Activated naive CD8-positive, alpha-beta T cell treated with anti-CD3 and anti-CD28 coated beads, Interleukin-2, amount 50 U/mL, for 24 hours (primary cell): ENCODE data around the gene COLEC12.

Source experiments
- ATAC-seq: fragments of 150-1000 bp; cut with Tn5 transposase; one replicate; pipeline ENCODE4 v1.10.0; 2021
- DNase-seq: peaks from one replicate; pipeline ENCODE4 v3.0.0; 2021
- H3K27ac Mint-ChIP-seq: one replicate; pipeline ENCODE4 v1.8.0; 2021; ENCODE audit warnings: mild to moderate bottlenecking, mixed read lengths
- H3K27me3 Mint-ChIP-seq: one replicate; pipeline ENCODE4 v1.8.0; 2021; ENCODE audit warnings: mixed read lengths
- H3K36me3 Mint-ChIP-seq: one replicate; pipeline ENCODE4 v1.8.0; 2021; ENCODE audit warnings: low read depth, mixed read lengths
- H3K4me1 Mint-ChIP-seq: one replicate; pipeline ENCODE4 v1.8.0; 2021; ENCODE audit warnings: mixed read lengths
- H3K4me3 Mint-ChIP-seq: one replicate; pipeline ENCODE4 v1.8.0; 2021; ENCODE audit warnings: mild to moderate bottlenecking, moderate library complexity, mixed read lengths
- H3K9me3 Mint-ChIP-seq: one replicate; pipeline ENCODE4 v1.8.0; 2021; ENCODE audit warnings: mixed read lengths

Gene COLEC12

GRCh38 chr18:369224-370015 lies 131.1 kb downstream of the COLEC12 start:
- H3K9me3 Mint-ChIP-seq = no peaks in the 10 kb centered on the region

DNA sequence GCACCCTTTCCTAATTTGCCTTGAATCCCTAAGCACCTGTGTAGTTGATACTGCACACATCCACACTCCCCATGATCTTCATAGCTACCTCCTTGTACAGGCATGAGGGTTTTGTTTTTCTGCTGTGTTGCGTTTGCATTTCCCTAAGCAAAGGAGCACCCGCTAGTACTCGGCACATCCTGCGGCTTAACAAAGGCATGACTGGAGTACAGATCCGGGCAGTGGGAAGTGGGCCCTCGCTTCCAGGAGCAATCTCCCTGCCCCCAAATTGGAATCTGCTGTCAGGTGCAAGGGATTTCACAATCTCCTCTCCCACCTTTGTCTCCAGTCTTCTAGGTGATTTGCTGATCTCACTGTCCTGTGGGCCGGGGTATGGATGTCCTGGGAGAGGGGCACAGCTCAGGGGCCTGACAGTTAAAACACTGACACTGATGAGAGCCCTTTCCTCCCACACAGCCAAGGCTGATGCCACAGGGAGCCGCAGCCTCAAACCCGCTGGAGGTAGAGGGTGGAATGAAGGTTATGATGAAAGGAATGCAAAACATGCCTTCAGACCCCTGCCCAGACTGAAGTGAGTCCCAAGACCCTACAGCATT lies 133.9 kb downstream of the COLEC12 start:
- H3K9me3 Mint-ChIP-seq = no peaks in the 10 kb centered on the region
- H3K27me3 Mint-ChIP-seq = no peaks in the 10 kb centered on the region
- H3K4me3 Mint-ChIP-seq = no peak overlapping the region
- H3K27ac Mint-ChIP-seq = no peak overlapping the region
- ATAC-seq (no peak), DNase-seq (no peak)
- no peaks in the 10 kb centered on the region for H3K36me3 Mint-ChIP-seq
- peaks cover 2% of the 10 kb centered on the region for H3K4me1 Mint-ChIP-seq

More at GRCh38 chr18:369224-370015, 131.1 kb downstream of the COLEC12 start:
- Mint-ChIP-seq H3K4me1 (peaks cover 2% of the 10 kb centered on the region), H3K36me3 (no peaks in the 10 kb centered on the region), H3K27ac (no peak overlapping the region), H3K27me3 (no peaks in the 10 kb centered on the region), H3K4me3 (no peak overlapping the region)
- DNase-seq = no peak
- no peak for ATAC-seq

- Mint-ChIP-seq H3K4me1 (peaks cover 4% of the 10 kb centered on the region), H3K9me3 (no peaks in the 10 kb centered on the region), H3K27me3 (no peaks in the 10 kb centered on the region), H3K4me3 (no peak overlapping the region), H3K27ac (no peak overlapping the region), H3K36me3 (no peaks in the 10 kb centered on the region)
- ATAC-seq (no peak), DNase-seq (no peak)
Measured at GRCh38 chr18:365651-366050, 134.8 kb downstream of the COLEC12 start.

DNA sequence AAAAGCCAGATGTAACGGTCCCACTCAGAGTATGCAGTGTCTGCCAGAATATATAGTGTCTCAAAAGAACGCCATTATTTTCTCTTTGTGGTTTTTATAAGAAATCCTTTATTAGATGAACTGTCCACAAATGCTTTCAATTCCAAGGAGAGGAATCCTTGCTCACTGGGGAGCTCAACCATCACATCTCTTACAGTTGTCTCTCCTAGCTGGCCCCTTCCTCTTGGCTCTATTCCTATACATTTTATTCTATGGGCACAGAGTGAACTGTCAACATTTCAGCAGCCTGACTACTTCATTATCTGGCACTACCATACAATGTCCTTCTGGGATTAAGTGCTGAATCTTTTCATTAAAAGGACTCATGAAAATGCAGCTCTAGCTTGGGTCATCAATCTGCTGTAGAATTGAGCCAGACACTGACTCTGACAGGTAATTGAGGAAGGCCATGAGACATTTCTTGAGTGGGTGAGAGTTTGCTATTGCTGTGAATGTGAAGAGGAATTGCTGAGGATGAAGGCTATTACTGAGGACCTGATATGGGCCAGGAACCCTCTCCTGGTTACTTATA lies 136.2 kb downstream of the COLEC12 start:
- Mint-ChIP-seq H3K4me1 (peaks cover 2% of the 10 kb centered on the region), H3K27me3 (no peaks in the 10 kb centered on the region), H3K36me3 (no peaks in the 10 kb centered on the region), H3K9me3 (no peaks in the 10 kb centered on the region), H3K27ac (no peak overlapping the region), H3K4me3 (no peak overlapping the region)
- ATAC-seq (no peak), DNase-seq (no peak)

GRCh38 chr18:363301-364085 lies 137.0 kb downstream of the COLEC12 start:
- ATAC-seq (no peak), DNase-seq (no peak)
- H3K27ac Mint-ChIP-seq = no peak overlapping the region
- H3K4me3 Mint-ChIP-seq = no peak overlapping the region
- no peaks in the 10 kb centered on the region for H3K9me3 Mint-ChIP-seq
- H3K36me3 Mint-ChIP-seq = no peaks in the 10 kb centered on the region
- peaks cover 2% of the 10 kb centered on the region for H3K4me1 Mint-ChIP-seq
- no peaks in the 10 kb centered on the region for H3K27me3 Mint-ChIP-seq

DNA sequence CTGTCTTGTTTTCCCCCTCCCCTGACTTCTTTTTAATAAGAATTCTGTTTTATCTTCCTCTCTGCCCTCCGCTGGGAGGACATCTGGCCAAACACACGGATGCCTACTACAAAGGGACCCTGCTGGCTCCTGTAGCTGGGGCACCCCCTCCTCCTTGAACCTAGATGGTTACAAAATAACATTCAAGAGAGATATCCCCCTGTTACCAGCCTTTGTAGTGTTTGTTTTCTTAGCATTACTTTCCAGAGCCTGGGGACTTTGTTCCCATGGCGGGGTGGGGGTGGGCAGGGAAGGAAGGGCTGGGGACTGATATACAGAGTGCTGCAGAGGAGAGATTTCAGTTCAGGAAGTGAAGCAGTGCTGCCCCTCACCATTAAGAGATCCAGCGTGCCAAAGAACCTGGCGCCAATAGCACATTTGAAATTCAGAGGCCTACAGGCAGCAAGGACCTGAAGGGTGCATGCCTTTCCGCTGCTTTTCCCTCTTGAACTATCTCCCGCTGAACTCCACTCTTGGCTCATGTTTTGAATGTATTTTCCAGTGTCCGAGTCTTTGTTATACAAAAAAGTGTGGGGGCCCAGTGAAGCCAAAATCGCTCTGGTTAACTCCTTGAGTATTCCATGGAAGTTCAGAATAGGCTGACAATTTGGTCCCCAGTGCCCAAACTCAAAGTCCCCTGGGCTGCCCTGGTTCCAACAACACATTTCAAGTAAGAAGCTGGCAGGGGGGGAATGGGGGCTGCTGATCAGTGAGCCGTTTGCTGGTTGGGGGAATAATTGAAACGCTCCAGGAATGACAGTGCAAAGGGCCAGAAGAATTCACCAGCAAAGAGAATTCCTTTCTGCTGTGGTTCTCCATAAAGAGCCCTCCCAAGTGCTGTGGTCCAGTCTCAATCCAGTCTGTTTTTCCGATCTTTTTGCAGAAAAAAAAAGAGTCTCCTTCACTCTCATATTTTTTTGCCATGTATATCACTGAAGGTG lies 137.9 kb downstream of the COLEC12 start:
- no peak for DNase-seq

DNA sequence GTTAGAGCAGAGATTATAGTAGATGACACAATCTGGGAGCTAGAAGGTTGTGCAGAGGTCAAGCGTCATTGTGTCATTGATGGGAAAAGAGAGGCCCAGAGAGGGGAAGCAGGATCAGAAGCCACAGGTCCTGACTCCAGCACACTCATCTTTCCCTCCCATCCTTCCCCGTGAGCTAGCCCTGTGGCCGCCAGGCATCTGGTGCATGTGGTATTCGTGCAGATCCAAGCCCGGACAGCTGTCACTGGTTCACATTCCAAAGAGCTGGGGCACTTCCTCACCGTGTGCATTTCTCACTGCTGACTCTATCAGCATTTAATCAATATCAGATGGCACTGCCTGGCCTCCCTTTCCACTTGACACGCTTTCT lies 138.6 kb downstream of the COLEC12 start:
- Mint-ChIP-seq H3K36me3 (no peaks in the 10 kb centered on the region), H3K27ac (no peak overlapping the region), H3K4me3 (no peak overlapping the region), H3K27me3 (no peaks in the 10 kb centered on the region), H3K4me1 (peaks cover 2% of the 10 kb centered on the region), H3K9me3 (no peaks in the 10 kb centered on the region)
- ATAC-seq (no peak), DNase-seq (no peak)

More for the DNA sequence above, 137.9 kb downstream of the COLEC12 start:
- Mint-ChIP-seq H3K27me3 (no peaks in the 10 kb centered on the region), H3K4me1 (peaks cover 2% of the 10 kb centered on the region), H3K4me3 (no peak overlapping the region), H3K27ac (no peak overlapping the region), H3K36me3 (no peaks in the 10 kb centered on the region), H3K9me3 (no peaks in the 10 kb centered on the region)
- no peak for ATAC-seq

DNA sequence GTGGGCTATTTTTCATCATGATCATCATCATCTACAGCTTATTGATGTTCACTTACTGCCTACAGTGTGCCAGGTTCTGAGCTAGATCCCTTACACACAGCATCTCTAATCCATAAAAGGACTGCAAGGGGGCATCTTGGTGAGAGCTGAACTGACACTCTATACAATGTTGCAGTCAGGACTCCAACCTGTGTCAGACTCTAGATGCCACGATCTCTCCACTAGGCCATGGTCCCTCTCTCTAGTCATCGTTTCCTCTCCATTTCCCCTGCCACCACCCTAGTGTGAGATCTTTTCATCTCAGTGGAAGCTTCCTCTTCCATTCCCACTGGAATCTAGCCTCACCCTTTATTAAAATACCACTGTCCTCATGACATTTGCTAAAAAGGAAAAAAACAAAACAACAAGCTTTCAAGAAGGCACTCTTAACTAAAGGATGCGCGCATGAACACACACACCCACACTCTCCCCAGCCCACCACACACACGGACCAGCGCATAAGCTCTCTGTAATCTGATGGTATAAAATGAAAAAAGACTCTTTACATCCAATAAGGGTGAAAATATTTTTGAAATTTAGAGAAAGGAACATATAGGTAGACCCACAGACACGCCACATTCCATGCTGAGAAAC lies 139.3 kb downstream of the COLEC12 start:
- ATAC-seq = no peak
- DNase-seq = no peak
- no peaks in the 10 kb centered on the region for H3K27me3 Mint-ChIP-seq
- H3K27ac Mint-ChIP-seq = no peak overlapping the region
- H3K4me1 Mint-ChIP-seq = peaks cover 2% of the 10 kb centered on the region
- H3K9me3 Mint-ChIP-seq = no peaks in the 10 kb centered on the region
- H3K4me3 Mint-ChIP-seq = no peak overlapping the region
- no peaks in the 10 kb centered on the region for H3K36me3 Mint-ChIP-seq

DNA sequence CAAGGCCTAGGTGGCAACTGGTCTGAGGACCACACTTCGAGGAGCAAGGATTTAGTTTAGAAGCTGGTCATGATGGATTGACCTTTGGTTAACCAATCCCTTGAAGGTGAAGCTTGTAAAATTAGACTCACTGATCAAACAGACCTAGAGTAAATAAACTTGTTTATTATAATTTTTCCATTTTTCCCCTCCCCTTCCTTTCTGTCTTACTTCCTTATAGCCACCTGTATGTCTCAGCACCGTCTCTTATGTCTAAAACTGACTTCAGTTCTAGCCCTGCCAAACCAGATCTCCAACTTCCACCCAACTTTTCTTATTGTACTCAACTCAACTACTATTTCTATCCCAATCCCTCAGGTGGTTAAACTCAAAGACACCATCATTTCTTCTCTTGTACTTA lies 139.8 kb downstream of the COLEC12 start:
- Mint-ChIP-seq H3K27me3 (no peaks in the 10 kb centered on the region), H3K4me3 (no peak overlapping the region), H3K9me3 (no peaks in the 10 kb centered on the region), H3K27ac (no peak overlapping the region), H3K4me1 (peaks cover 2% of the 10 kb centered on the region), H3K36me3 (no peaks in the 10 kb centered on the region)
- ATAC-seq (no peak), DNase-seq (no peak)

GRCh38 chr18:356778-357177 lies 143.7 kb downstream of the COLEC12 start:
- DNase-seq (no peak), ATAC-seq (no peak)
- H3K27me3 Mint-ChIP-seq = peaks cover 4% of the 10 kb centered on the region
- H3K9me3 Mint-ChIP-seq = no peaks in the 10 kb centered on the region
- no peak overlapping the region for H3K27ac Mint-ChIP-seq
- H3K36me3 Mint-ChIP-seq = no peaks in the 10 kb centered on the region
- peaks cover 2% of the 10 kb centered on the region for H3K4me1 Mint-ChIP-seq
- H3K4me3 Mint-ChIP-seq = no peak overlapping the region

- Mint-ChIP-seq H3K4me1 (no peaks in the 10 kb centered on the region), H3K27ac (no peak overlapping the region), H3K4me3 (no peak overlapping the region), H3K36me3 (no peaks in the 10 kb centered on the region), H3K27me3 (peaks cover 8% of the 10 kb centered on the region), H3K9me3 (no peaks in the 10 kb centered on the region)
- no peak for ATAC-seq
- no peak for DNase-seq
Measured at GRCh38 chr18:355678-356077, 144.8 kb downstream of the COLEC12 start.

DNA sequence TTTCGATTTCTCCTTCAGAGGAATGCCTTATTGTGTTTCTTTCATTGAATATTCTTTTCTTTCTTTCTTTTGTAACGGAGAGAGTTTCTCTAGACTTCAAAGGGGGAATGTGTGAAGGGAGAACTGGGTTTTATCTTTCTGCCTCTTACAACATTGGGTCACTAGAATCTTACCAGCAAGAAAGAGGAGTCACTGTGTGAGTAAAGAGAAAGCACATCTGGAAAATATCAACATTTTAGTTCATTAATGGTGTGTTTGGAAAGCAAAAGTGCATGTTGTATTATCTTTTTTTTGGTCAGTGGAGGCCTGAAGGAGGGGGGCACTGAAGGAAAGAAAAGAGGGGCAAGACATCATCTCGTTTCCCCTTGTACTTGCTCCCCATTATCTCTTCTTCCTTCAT lies 146.0 kb downstream of the COLEC12 start:
- Mint-ChIP-seq H3K9me3 (no peaks in the 10 kb centered on the region), H3K4me1 (no peaks in the 10 kb centered on the region), H3K4me3 (no peak overlapping the region), H3K36me3 (no peaks in the 10 kb centered on the region), H3K27me3 (peaks cover 8% of the 10 kb centered on the region), H3K27ac (no peak overlapping the region)
- DNase-seq (no peak), ATAC-seq (no peak)

- Mint-ChIP-seq H3K4me3 (no peak overlapping the region), H3K27ac (no peak overlapping the region), H3K27me3 (peaks cover 8% of the 10 kb centered on the region), H3K4me1 (no peaks in the 10 kb centered on the region), H3K36me3 (no peaks in the 10 kb centered on the region), H3K9me3 (no peaks in the 10 kb centered on the region)
- no peak for ATAC-seq
- DNase-seq = no peak
Measured at GRCh38 chr18:354003-354402, 146.5 kb downstream of the COLEC12 start.
